GM18867 (cell line): Measurements from ENCODE around the gene PCDHA13.
"Not testable (repeated sequence)": the region's sequence is repeated elsewhere in the genome, so short reads cannot be mapped to it uniquely, and the experiment has no call there.

Source experiments
- ATAC-seq: cut with Tn5 transposase; IDR thresholded peaks from one replicate; pipeline ENCODE4 v1.9.1; 2021; ENCODE audit warnings: mild to moderate bottlenecking, moderate library complexity; ENCODE audit not compliant: unreplicated experiment

Gene PCDHA13

GRCh38 chr5:140869555-140869886, 12.4 kb upstream of the PCDHA13 start:
- no peak for ATAC-seq

GRCh38 chr5:140870221-140871201, 11.4 kb upstream of the PCDHA13 start:
- no peak for ATAC-seq

- ATAC-seq = no peak
These were observed 6.5 kb upstream of the PCDHA13 start, which contains the start of gene PCDHA12 for GRCh38 chr5:140875085-140876065. Gene PCDHA12, plus strand, starts transcription at chr5:140875308. Its CDS starts 165 bp downstream, at chr5:140875473.

- not testable (repeated sequence) for ATAC-seq
These were observed 5.2 kb upstream of the PCDHA13 start for GRCh38 chr5:140876541-140877261.

- no peak for ATAC-seq
These were observed 4.7 kb upstream of the PCDHA13 start for GRCh38 chr5:140877262-140877581.

GRCh38 chr5:140882591-140882899, 621 bp downstream of the PCDHA13 start:
- no peak for ATAC-seq

GRCh38 chr5:140883373-140883772, 1.4 kb downstream of the PCDHA13 start:
- ATAC-seq = no peak

- no peak for ATAC-seq
These were observed 2.2 kb downstream of the PCDHA13 start for GRCh38 chr5:140883927-140884697.

GRCh38 chr5:140916325-140916724, 34.4 kb downstream of the PCDHA13 start:
- ATAC-seq = no peak

GRCh38 chr5:140923601-140924000, 41.7 kb downstream of the PCDHA13 start:
- ATAC-seq = no peak

- ATAC-seq = no peak
These were observed 44.0 kb downstream of the PCDHA13 start, which contains the start of gene PCDHAC1 for GRCh38 chr5:140925806-140926442. Gene PCDHAC1, plus strand, starts transcription at chr5:140926299. Its CDS starts 594 bp downstream, at chr5:140926893.

- no peak for ATAC-seq
These were observed 44.7 kb downstream of the PCDHA13 start for GRCh38 chr5:140926443-140927227.

GRCh38 chr5:140927228-140927573, 45.3 kb downstream of the PCDHA13 start:
- no peak for ATAC-seq
